GM18868 (cell line): ENCODE measurements around the gene NOP9.
"Not testable (repeated sequence)": the region's sequence is repeated elsewhere in the genome, so short reads cannot be mapped to it uniquely, and the experiment has no call there.

Source experiments
- ATAC-seq: cut with Tn5 transposase; IDR thresholded peaks from one replicate; pipeline ENCODE4 v1.9.1; 2021; ENCODE audit warnings: mild to moderate bottlenecking, moderate library complexity; ENCODE audit not compliant: unreplicated experiment

Gene NOP9

GRCh38 chr14:24342889-24343288, 43.2 kb downstream of the NOP9 start:
- ATAC-seq: no peak

GRCh38 chr14:24343795-24344660, 44.4 kb downstream of the NOP9 start:
- no peak for ATAC-seq

- ATAC-seq: no peak
Measured at GRCh38 chr14:24347134-24347533, 47.5 kb downstream of the NOP9 start.

- no peak for ATAC-seq
Measured at GRCh38 chr14:24348186-24348585, 48.5 kb downstream of the NOP9 start.

- ATAC-seq: no peak
Measured at GRCh38 chr14:24349742-24350141, 50.1 kb downstream of the NOP9 start.

- no peak for ATAC-seq
Measured at GRCh38 chr14:24351517-24351916, 51.9 kb downstream of the NOP9 start.

GRCh38 chr14:24353559-24354481, 54.2 kb downstream of the NOP9 start:
- no peak for ATAC-seq

- ATAC-seq: not testable (repeated sequence)
Measured at GRCh38 chr14:24354482-24354825, 54.8 kb downstream of the NOP9 start.

GRCh38 chr14:24355009-24355408, 55.4 kb downstream of the NOP9 start:
- no peak for ATAC-seq

- ATAC-seq: no peak
Measured at GRCh38 chr14:24356208-24356607, 56.6 kb downstream of the NOP9 start.
